ENCODE measurements around the gene FBXL7. TPM values are rescaled to one million over a fixed set of nuclear protein-coding genes. Genes with fewer than 3 reads are reported as not detected.

Gene FBXL7
- total RNA-seq, 2 experiments from 2014 or later, result not detected

GRCh38 chr5:15555176-15555575, 55.2 kb downstream of the FBXL7 start:
- Mint-ChIP-seq H3K4me1 (ENCODE audit: low read depth) (no peaks in the 10 kb centered on the region), H3K9me3 (peaks cover 10% of the 10 kb centered on the region), H3K27me3 (no peaks in the 10 kb centered on the region), H3K36me3 (ENCODE audit: low read depth) (no peaks in the 10 kb centered on the region), H3K4me3 (no peak overlapping the region), H3K27ac (no peak overlapping the region)
- DNase-seq (no peak), ATAC-seq (ENCODE audit: poor library complexity) (no peak)
- Histone ChIP-seq H3K9me3 (ENCODE audit: control insufficient read depth in 1 of 2, insufficient read depth in 1 of 2, low read length in 2 of 2) (peaks cover 0 to 5% of the 10 kb centered on the region in 2 experiments), H3K27me3 (ENCODE audit: control insufficient read depth in 1 of 2, insufficient read depth in 2 of 2, low read length in 2 of 2) (no peaks in the 10 kb centered on the region), H3K4me3 (ENCODE audit: low read length) (no peak overlapping the region), H3K36me3 (ENCODE audit: insufficient read depth, low read length) (no peaks in the 10 kb centered on the region), H3K27ac (ENCODE audit: low read depth in 1 of 2, low read length in 2 of 2) (no peak overlapping the region), H3K4me1 (ENCODE audit: insufficient read depth, low read length) (no peaks in the 10 kb centered on the region)
- intact Hi-C loops (cut with DNase I, micrococcal nuclease), result no loop called here
- ChIA-PET CTCF (no interaction called here), POLR2A (no interaction called here)
- TF ChIP-seq CTCF (IDR thresholded peaks at IDR 0.05), result no peak

GRCh38 chr5:15558240-15558639, 58.3 kb downstream of the FBXL7 start:
- Histone ChIP-seq H3K27me3 (ENCODE audit: control insufficient read depth in 1 of 2, insufficient read depth in 2 of 2, low read length in 2 of 2) (no peaks in the 10 kb centered on the region), H3K4me1 (ENCODE audit: insufficient read depth, low read length) (no peaks in the 10 kb centered on the region), H3K27ac (ENCODE audit: low read depth in 1 of 2, low read length in 2 of 2) (no peak overlapping the region), H3K9me3 (ENCODE audit: control insufficient read depth in 1 of 2, insufficient read depth in 1 of 2, low read length in 2 of 2) (peaks cover 0 to 5% of the 10 kb centered on the region in 2 experiments), H3K36me3 (ENCODE audit: insufficient read depth, low read length) (no peaks in the 10 kb centered on the region), H3K4me3 (ENCODE audit: low read length) (no peak overlapping the region)
- ATAC-seq (ENCODE audit: poor library complexity), result no peak
- no peak for DNase-seq
- no peak overlapping the region for H3K4me3 Mint-ChIP-seq
- POLR2A ChIA-PET, result no interaction called here
- H3K36me3 Mint-ChIP-seq (ENCODE audit: low read depth), result no peaks in the 10 kb centered on the region
- CTCF ChIA-PET, result no interaction called here
- TF ChIP-seq CTCF (IDR thresholded peaks at IDR 0.05), result no peak
- no peaks in the 10 kb centered on the region for H3K27me3 Mint-ChIP-seq
- peaks cover 11% of the 10 kb centered on the region for H3K9me3 Mint-ChIP-seq
- intact Hi-C loops (cut with DNase I, micrococcal nuclease), result no loop called here
- no peak overlapping the region for H3K27ac Mint-ChIP-seq
- H3K4me1 Mint-ChIP-seq (ENCODE audit: low read depth), result no peaks in the 10 kb centered on the region

GRCh38 chr5:15558681-15559080, 58.7 kb downstream of the FBXL7 start:
- Mint-ChIP-seq H3K27ac (no peak overlapping the region), H3K36me3 (ENCODE audit: low read depth) (no peaks in the 10 kb centered on the region), H3K27me3 (no peaks in the 10 kb centered on the region), H3K4me3 (no peak overlapping the region), H3K4me1 (ENCODE audit: low read depth) (no peaks in the 10 kb centered on the region), H3K9me3 (peaks cover 11% of the 10 kb centered on the region)
- no peaks in the 10 kb centered on the region for H3K36me3 ChIP-seq (ENCODE audit: insufficient read depth, low read length)
- ChIA-PET POLR2A (no interaction called here), CTCF (no interaction called here)
- intact Hi-C loops (cut with DNase I, micrococcal nuclease), result no loop called here
- H3K9me3 ChIP-seq (ENCODE audit: control insufficient read depth in 1 of 2, insufficient read depth in 1 of 2, low read length in 2 of 2), result peaks cover 0 to 5% of the 10 kb centered on the region in 2 experiments
- no peak for ATAC-seq (ENCODE audit: poor library complexity)
- TF ChIP-seq CTCF (IDR thresholded peaks at IDR 0.05), result no peak
- H3K4me3 ChIP-seq (ENCODE audit: low read length), result no peak overlapping the region
- H3K27ac ChIP-seq (ENCODE audit: low read depth in 1 of 2, low read length in 2 of 2), result no peak overlapping the region
- DNase-seq, result no peak
- H3K27me3 ChIP-seq (ENCODE audit: control insufficient read depth in 1 of 2, insufficient read depth in 2 of 2, low read length in 2 of 2), result no peaks in the 10 kb centered on the region
- no peaks in the 10 kb centered on the region for H3K4me1 ChIP-seq (ENCODE audit: insufficient read depth, low read length)
